Measurements from ENCODE around the gene ARHGAP29.

ARHGAP29 gene

GRCh38 chr1:94225845-94226244 lies 11.5 kb downstream of the ARHGAP29 start:
- TF ChIP-seq, protein P1, sequence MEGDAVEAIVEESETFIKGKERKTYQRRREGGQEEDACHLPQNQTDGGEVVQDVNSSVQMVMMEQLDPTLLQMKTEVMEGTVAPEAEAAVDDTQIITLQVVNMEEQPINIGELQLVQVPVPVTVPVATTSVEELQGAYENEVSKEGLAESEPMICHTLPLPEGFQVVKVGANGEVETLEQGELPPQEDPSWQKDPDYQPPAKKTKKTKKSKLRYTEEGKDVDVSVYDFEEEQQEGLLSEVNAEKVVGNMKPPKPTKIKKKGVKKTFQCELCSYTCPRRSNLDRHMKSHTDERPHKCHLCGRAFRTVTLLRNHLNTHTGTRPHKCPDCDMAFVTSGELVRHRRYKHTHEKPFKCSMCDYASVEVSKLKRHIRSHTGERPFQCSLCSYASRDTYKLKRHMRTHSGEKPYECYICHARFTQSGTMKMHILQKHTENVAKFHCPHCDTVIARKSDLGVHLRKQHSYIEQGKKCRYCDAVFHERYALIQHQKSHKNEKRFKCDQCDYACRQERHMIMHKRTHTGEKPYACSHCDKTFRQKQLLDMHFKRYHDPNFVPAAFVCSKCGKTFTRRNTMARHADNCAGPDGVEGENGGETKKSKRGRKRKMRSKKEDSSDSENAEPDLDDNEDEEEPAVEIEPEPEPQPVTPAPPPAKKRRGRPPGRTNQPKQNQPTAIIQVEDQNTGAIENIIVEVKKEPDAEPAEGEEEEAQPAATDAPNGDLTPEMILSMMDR (IDR thresholded peaks at IDR 0.05; ENCODE audit: borderline replicate concordance, insufficient read depth, low read depth, low read length), result no peak
- no peak overlapping the region for H3K4me3 ChIP-seq (ENCODE audit: low read depth, low read length)

DNA sequence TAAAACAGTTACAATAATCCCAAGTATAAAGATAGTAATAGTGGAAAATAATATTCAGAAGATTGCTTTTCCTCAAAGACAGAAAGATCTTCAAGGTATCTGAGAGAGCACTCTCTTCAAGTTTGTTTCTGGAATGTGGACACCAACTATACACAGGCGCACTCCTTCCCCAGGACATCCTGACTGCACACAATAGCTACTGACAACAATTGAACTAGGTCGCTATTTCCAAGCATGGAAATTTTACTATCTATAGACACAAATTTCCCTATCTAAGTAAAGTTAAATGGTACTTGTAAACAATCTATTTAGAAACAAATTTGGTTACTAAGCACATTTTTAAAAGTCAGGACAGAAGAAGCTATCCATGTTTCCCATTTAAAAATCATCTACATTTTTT lies 19.1 kb downstream of the ARHGAP29 start:
- TF ChIP-seq, protein P1 (IDR thresholded peaks at IDR 0.05; ENCODE audit: borderline replicate concordance, insufficient read depth, low read depth, low read length), result no peak
- H3K4me3 ChIP-seq (ENCODE audit: low read depth, low read length), result no peak overlapping the region

GRCh38 chr1:94215955-94216354 lies 21.4 kb downstream of the ARHGAP29 start:
- no peak overlapping the region for H3K4me3 ChIP-seq (ENCODE audit: low read depth, low read length)
- TF ChIP-seq, protein P1 (IDR thresholded peaks at IDR 0.05; ENCODE audit: borderline replicate concordance, insufficient read depth, low read depth, low read length), result no peak

GRCh38 chr1:94209982-94210381 lies 27.4 kb downstream of the ARHGAP29 start:
- no peak overlapping the region for H3K4me3 ChIP-seq (ENCODE audit: low read depth, low read length)
- TF ChIP-seq, protein P1 (IDR thresholded peaks at IDR 0.05; ENCODE audit: borderline replicate concordance, insufficient read depth, low read depth, low read length), result no peak

- TF ChIP-seq, protein P1 (IDR thresholded peaks at IDR 0.05; ENCODE audit: borderline replicate concordance, insufficient read depth, low read depth, low read length), result no peak
Observed at GRCh38 chr1:94209425-94209824, 28.0 kb downstream of the ARHGAP29 start.

GRCh38 chr1:94207695-94208094 lies 29.7 kb downstream of the ARHGAP29 start:
- H3K4me3 ChIP-seq (ENCODE audit: low read depth, low read length), result no peak overlapping the region
- TF ChIP-seq, protein P1 (IDR thresholded peaks at IDR 0.05; ENCODE audit: borderline replicate concordance, insufficient read depth, low read depth, low read length), result no peak

More at GRCh38 chr1:94209425-94209824, 28.0 kb downstream of the ARHGAP29 start:
- no peak overlapping the region for H3K4me3 ChIP-seq (ENCODE audit: low read depth, low read length)

GRCh38 chr1:94205639-94206038 lies 31.7 kb downstream of the ARHGAP29 start:
- no peak overlapping the region for H3K4me3 ChIP-seq (ENCODE audit: low read depth, low read length)
- TF ChIP-seq, protein P1 (IDR thresholded peaks at IDR 0.05; ENCODE audit: borderline replicate concordance, insufficient read depth, low read depth, low read length), result no peak

All from GM12875 (cell line).